ENCODE results near the gene MAP6D1. TPM values are rescaled to one million over a fixed set of nuclear protein-coding genes. Genes with fewer than 3 reads are reported as not detected.
A peak's percentile ranks its signal among the peaks of the same experiment; 100 is the strongest.

The MAP6D1 gene
- total and polyA plus RNA-seq, 2 experiments from 2014 or later = 0.50 to 3.4 TPM

- Histone ChIP-seq H3K27ac (peak overlapping the region; percentile 60), H3K9me3 (ENCODE audit: low read depth) (no peaks in the 10 kb centered on the region), H3K4me2 (peak overlapping the region; percentile 1), H3K36me3 (replicated peaks; ENCODE audit: insufficient read depth, low read depth) (no peaks in the 10 kb centered on the region), H3K4me1 (ENCODE audit: insufficient read depth) (peaks cover 3% of the 10 kb centered on the region), H2AFZ (no peak overlapping the region), H3K9me2 (replicated peaks; ENCODE audit: insufficient read depth) (no peaks in the 10 kb centered on the region), H4K20me1 (ENCODE audit: insufficient read depth, poor library complexity, severe bottlenecking) (no peaks in the 10 kb centered on the region), H3K79me2 (no peaks in the 10 kb centered on the region), H3K4me3 (no peak overlapping the region), H3K27me3 (no peaks in the 10 kb centered on the region)
- no peak for TF ChIP-seq CTCF (IDR thresholded peaks at IDR 0.05; ENCODE audit: poor library complexity)
- no peak for TF ChIP-seq EZH2 (IDR thresholded peaks at IDR 0.05; ENCODE audit: borderline replicate concordance)
- TF ChIP-seq EZH2phosphoT487 (IDR thresholded peaks at IDR 0.05; ENCODE audit: low read depth, severe bottlenecking, unreplicated experiment) = no peak
- WGBS (ENCODE audit: low lambda C conversion rate, missing lambda C conversion rate) = 84% methylated on average over 2 of the region's 2 CpGs
- DNase-seq (ENCODE audit: low spot score) = peak; percentile 41
These were observed 19.2 kb upstream of the MAP6D1 start for GRCh38 chr3:183844606-183845005.

GRCh38 chr3:183839751-183840150, 14.4 kb upstream of the MAP6D1 start:
- TF ChIP-seq EZH2phosphoT487 (IDR thresholded peaks at IDR 0.05; ENCODE audit: low read depth, severe bottlenecking, unreplicated experiment) (no peak), EZH2 (IDR thresholded peaks at IDR 0.05; ENCODE audit: borderline replicate concordance) (no peak), CTCF (IDR thresholded peaks at IDR 0.05; ENCODE audit: poor library complexity) (no peak)
- Histone ChIP-seq H3K4me1 (ENCODE audit: insufficient read depth) (peaks cover 3% of the 10 kb centered on the region), H3K27ac (no peak overlapping the region), H3K9me2 (replicated peaks; ENCODE audit: insufficient read depth) (no peaks in the 10 kb centered on the region), H2AFZ (no peak overlapping the region), H3K4me2 (no peak overlapping the region), H3K36me3 (replicated peaks; ENCODE audit: insufficient read depth, low read depth) (no peaks in the 10 kb centered on the region), H3K79me2 (no peaks in the 10 kb centered on the region), H3K27me3 (no peaks in the 10 kb centered on the region), H3K4me3 (no peak overlapping the region), H3K9me3 (ENCODE audit: low read depth) (no peaks in the 10 kb centered on the region), H4K20me1 (ENCODE audit: insufficient read depth, poor library complexity, severe bottlenecking) (no peaks in the 10 kb centered on the region)
- DNase-seq (ENCODE audit: low spot score) = no peak
- WGBS (ENCODE audit: low lambda C conversion rate, missing lambda C conversion rate) = 96% methylated on average over 4 of the region's 4 CpGs

- no peaks in the 10 kb centered on the region for H3K4me1 ChIP-seq (ENCODE audit: insufficient read depth)
- H3K27me3 ChIP-seq = no peaks in the 10 kb centered on the region
- no peak overlapping the region for H3K4me2 ChIP-seq
- H3K27ac ChIP-seq = no peak overlapping the region
- H3K4me3 ChIP-seq = no peak overlapping the region
- H3K9me3 ChIP-seq (ENCODE audit: low read depth) = no peaks in the 10 kb centered on the region
- no peak overlapping the region for H2AFZ ChIP-seq
- WGBS (ENCODE audit: low lambda C conversion rate, missing lambda C conversion rate) = 90% methylated on average over 3 of the region's 3 CpGs
- no peaks in the 10 kb centered on the region for H3K36me3 ChIP-seq (replicated peaks; ENCODE audit: insufficient read depth, low read depth)
- no peaks in the 10 kb centered on the region for H3K79me2 ChIP-seq
- TF ChIP-seq CTCF (IDR thresholded peaks at IDR 0.05; ENCODE audit: poor library complexity) = no peak
- no peak for TF ChIP-seq EZH2 (IDR thresholded peaks at IDR 0.05; ENCODE audit: borderline replicate concordance)
- no peak for TF ChIP-seq EZH2phosphoT487 (IDR thresholded peaks at IDR 0.05; ENCODE audit: low read depth, severe bottlenecking, unreplicated experiment)
- no peak for DNase-seq (ENCODE audit: low spot score)
- H4K20me1 ChIP-seq (ENCODE audit: insufficient read depth, poor library complexity, severe bottlenecking) = no peaks in the 10 kb centered on the region
- no peaks in the 10 kb centered on the region for H3K9me2 ChIP-seq (replicated peaks; ENCODE audit: insufficient read depth)
These were observed 12.5 kb upstream of the MAP6D1 start for GRCh38 chr3:183837894-183838293.

GRCh38 chr3:183837390-183837789, 12.0 kb upstream of the MAP6D1 start:
- no peaks in the 10 kb centered on the region for H3K9me2 ChIP-seq (replicated peaks; ENCODE audit: insufficient read depth)
- no peaks in the 10 kb centered on the region for H3K27me3 ChIP-seq
- H3K79me2 ChIP-seq = no peaks in the 10 kb centered on the region
- H3K4me1 ChIP-seq (ENCODE audit: insufficient read depth) = no peaks in the 10 kb centered on the region
- no peak overlapping the region for H3K4me3 ChIP-seq
- DNase-seq (ENCODE audit: low spot score) = no peak
- H3K4me2 ChIP-seq = no peak overlapping the region
- no peak for TF ChIP-seq EZH2phosphoT487 (IDR thresholded peaks at IDR 0.05; ENCODE audit: low read depth, severe bottlenecking, unreplicated experiment)
- TF ChIP-seq CTCF (IDR thresholded peaks at IDR 0.05; ENCODE audit: poor library complexity) = no peak
- TF ChIP-seq EZH2 (IDR thresholded peaks at IDR 0.05; ENCODE audit: borderline replicate concordance) = no peak
- H3K27ac ChIP-seq = no peak overlapping the region
- no peak overlapping the region for H2AFZ ChIP-seq
- 98% methylated on average over 9 of the region's 9 CpGs for WGBS (ENCODE audit: low lambda C conversion rate, missing lambda C conversion rate)
- no peaks in the 10 kb centered on the region for H3K9me3 ChIP-seq (ENCODE audit: low read depth)
- no peaks in the 10 kb centered on the region for H4K20me1 ChIP-seq (ENCODE audit: insufficient read depth, poor library complexity, severe bottlenecking)
- H3K36me3 ChIP-seq (replicated peaks; ENCODE audit: insufficient read depth, low read depth) = no peaks in the 10 kb centered on the region

Data from hepatocyte (in vitro differentiated cells).